Activated CD8-positive, alpha-beta T cell treated with anti-CD3 and anti-CD28 coated beads for 36 hours (primary cell): Measurements from ENCODE around the gene DROSHA. TPM values are rescaled to one million over a fixed set of nuclear protein-coding genes. Genes with fewer than 3 reads are reported as not detected.

ENCODE experiments used
- ATAC-seq: fragments of 200-7000 bp; cut with Tn5 transposase; one replicate; pipeline ENCODE4 v1.10.0; 2021; ENCODE audit warnings: mild to moderate bottlenecking, moderate library complexity
- CTCF ChIA-PET: fragments of 350-600 bp; sonication (Branson Sonifier 250); formaldehyde crosslinking; loops from one replicate; lab custom pipeline; 2021; ENCODE audit warnings: antibody characterized with exemption; lab: Charles Lee
- POLR2A ChIA-PET: fragments of 350-600 bp; sonication (Branson Sonifier 250); formaldehyde crosslinking; loops from one replicate; lab custom pipeline; 2021; ENCODE audit warnings: antibody characterized with exemption; lab: Charles Lee
- DNase-seq: peaks from one replicate; pipeline ENCODE4 v3.0.0-alpha.2; 2020
- H3K27ac Mint-ChIP-seq: one replicate; pipeline ENCODE4 v1.8.0; 2021; ENCODE audit warnings: mild to moderate bottlenecking, mixed read lengths
- H3K27me3 Mint-ChIP-seq: one replicate; pipeline ENCODE4 v1.8.0; 2021; ENCODE audit warnings: mixed read lengths
- H3K36me3 Mint-ChIP-seq: one replicate; pipeline ENCODE4 v1.8.0; 2021; ENCODE audit warnings: low read depth, mixed read lengths
- H3K4me1 Mint-ChIP-seq: one replicate; pipeline ENCODE4 v1.8.0; 2021; ENCODE audit warnings: low read depth, mixed read lengths
- H3K4me3 Mint-ChIP-seq: one replicate; pipeline ENCODE4 v1.8.0; 2021; ENCODE audit warnings: mild to moderate bottlenecking, moderate library complexity, mixed read lengths
- H3K9me3 Mint-ChIP-seq: one replicate; pipeline ENCODE4 v1.8.0; 2021; ENCODE audit warnings: mixed read lengths
- CTCF ChIP-seq: fragments of 200-600 bp; IDR thresholded peaks from one replicate; pipeline ENCODE4 v1.8.0; 2022; ENCODE audit warnings: antibody characterized with exemption, mild to moderate bottlenecking
- intact Hi-C: fragments of 100-400 bp; cut with micrococcal nuclease; formaldehyde crosslinking; loops from one replicate; pipeline ENCODE4 v1.10.0; 2022
- total RNA-seq, 2 experiments: library from RNA; stranded (reverse); gene quantifications; one replicate each; pipeline ENCODE4 v1.2.3, GENCODE V29; 2021

The DROSHA gene
- total RNA-seq, 2 experiments from 2014 or later: 57.8 to 61.0 TPM

GRCh38 chr5:31534527-31535046 is 2.7 kb upstream of the DROSHA start:
- no peak for DNase-seq
- no peaks in the 10 kb centered on the region for H3K9me3 Mint-ChIP-seq
- CTCF ChIA-PET: no interaction called here
- no peak for ATAC-seq
- POLR2A ChIA-PET: no interaction called here
- intact Hi-C loops: no loop called here
- H3K4me3 Mint-ChIP-seq: peak overlapping the region; percentile 15
- TF ChIP-seq CTCF: no peak
- no peak overlapping the region for H3K27ac Mint-ChIP-seq
- H3K4me1 Mint-ChIP-seq: peaks cover 43% of the 10 kb centered on the region
- no peaks in the 10 kb centered on the region for H3K27me3 Mint-ChIP-seq
- H3K36me3 Mint-ChIP-seq: peaks cover 46% of the 10 kb centered on the region

GRCh38 chr5:31531543-31531887 is 378 bp downstream of the DROSHA start:
- DNase-seq: peak; percentile 51
- no peaks in the 10 kb centered on the region for H3K27me3 Mint-ChIP-seq
- ATAC-seq: peak; percentile 34
- intact Hi-C loops: no loop called here
- ChIA-PET POLR2A (interaction anchor here (1.1 to 1.7 kb wide), 3 partner anchors 9 to 23 kb away, joined by 3 to 5 read pairs (median 4); no protein-coding TSS in a partner anchor), CTCF (interaction anchor here (1.0 to 1.4 kb wide), 4 partner anchors 9 to 561 kb away, joined by 3 to 4 read pairs (median 3); partner anchors contain the start of gene PDZD2)
- TF ChIP-seq CTCF: no peak
- peaks cover 57% of the 10 kb centered on the region for H3K36me3 Mint-ChIP-seq
- peaks cover 38% of the 10 kb centered on the region for H3K4me1 Mint-ChIP-seq
- peak overlapping the region; percentile 86 for H3K27ac Mint-ChIP-seq
- H3K9me3 Mint-ChIP-seq: no peaks in the 10 kb centered on the region
- peak overlapping the region; percentile 86 for H3K4me3 Mint-ChIP-seq

GRCh38 chr5:31530541-31531265 is 1.2 kb downstream of the DROSHA start:
- Mint-ChIP-seq H3K36me3 (peaks cover 55% of the 10 kb centered on the region), H3K27me3 (no peaks in the 10 kb centered on the region)
- intact Hi-C loops: no loop called here

GRCh38 chr5:31523041-31523440 is 8.9 kb downstream of the DROSHA start:
- POLR2A ChIA-PET: no interaction called here
- Mint-ChIP-seq H3K27ac (no peak overlapping the region), H3K36me3 (peaks cover 54% of the 10 kb centered on the region), H3K4me3 (no peak overlapping the region), H3K4me1 (peaks cover 8% of the 10 kb centered on the region), H3K9me3 (no peaks in the 10 kb centered on the region), H3K27me3 (no peaks in the 10 kb centered on the region)
- TF ChIP-seq CTCF: no peak
- no peak for ATAC-seq
- CTCF ChIA-PET: interaction anchor here (1.4 kb wide), 1 partner anchor 9 kb away, joined by 3 read pairs; the partner anchor contains the start of genes C5orf22 and DROSHA
- intact Hi-C loops: no loop called here
- no peak for DNase-seq

More at GRCh38 chr5:31530541-31531265, 1.2 kb downstream of the DROSHA start:
- ATAC-seq (no peak), DNase-seq (no peak)
- no peak for TF ChIP-seq CTCF
- CTCF ChIA-PET: interaction anchor here (1.2 kb wide), 1 partner anchor 8 kb away, joined by 3 read pairs; no protein-coding TSS in a partner anchor
- peak overlapping the region; percentile 86 for H3K27ac Mint-ChIP-seq
- H3K4me3 Mint-ChIP-seq: peak overlapping the region; percentile 86
- H3K4me1 Mint-ChIP-seq: peaks cover 37% of the 10 kb centered on the region
- H3K9me3 Mint-ChIP-seq: no peaks in the 10 kb centered on the region
- POLR2A ChIA-PET: interaction anchor here (1.0 to 1.7 kb wide), 2 partner anchors 10 to 24 kb away, joined by 4 read pairs; no protein-coding TSS in a partner anchor

- Mint-ChIP-seq H3K27me3 (no peaks in the 10 kb centered on the region), H3K36me3 (peaks cover 40% of the 10 kb centered on the region), H3K9me3 (no peaks in the 10 kb centered on the region), H3K4me1 (peaks cover 6% of the 10 kb centered on the region), H3K27ac (no peak overlapping the region), H3K4me3 (no peak overlapping the region)
- no peak for ATAC-seq
- no peak for DNase-seq
- no peak for TF ChIP-seq CTCF
- ChIA-PET CTCF (no interaction called here), POLR2A (no interaction called here)
- intact Hi-C loops: no loop called here
Observed at GRCh38 chr5:31516802-31517201, 15.1 kb downstream of the DROSHA start.
